Endodermal cell (in vitro differentiated cells): ENCODE measurements around the gene KRTAP9-9. TPM values are rescaled to one million over a fixed set of nuclear protein-coding genes. Genes with fewer than 3 reads are reported as not detected.

ENCODE experiments used
- DNase-seq: peaks from one replicate; pipeline ENCODE4 v3.0.0-alpha.2; 2017
- H3K27ac ChIP-seq: 2 replicates; pipeline ENCODE4 v1.5.1; 2013; ENCODE audit warnings: mild to moderate bottlenecking, low read depth, low read length, moderate library complexity
- H3K27me3 ChIP-seq: 2 replicates; pipeline ENCODE4 v1.6.1; 2013; ENCODE audit warnings: mild to moderate bottlenecking, low read length, moderate library complexity; ENCODE audit not compliant: insufficient read depth, control insufficient read depth, poor library complexity, severe bottlenecking
- H3K36me3 ChIP-seq: 2 replicates; pipeline ENCODE4 v1.7.0; 2013; ENCODE audit warnings: mild to moderate bottlenecking, low read length, moderate library complexity; ENCODE audit not compliant: control insufficient read depth, insufficient read depth
- H3K4me1 ChIP-seq: one replicate; pipeline ENCODE4 v1.7.0; 2013; ENCODE audit warnings: low read length; ENCODE audit not compliant: control insufficient read depth, insufficient read depth
- H3K4me3 ChIP-seq: 2 replicates; pipeline ENCODE4 v1.5.1; 2013; ENCODE audit warnings: mild to moderate bottlenecking, low read length, moderate library complexity
- H3K9ac ChIP-seq: 2 replicates; pipeline ENCODE4 v1.6.1; 2013; ENCODE audit warnings: mild to moderate bottlenecking, low read length, moderate library complexity; ENCODE audit not compliant: poor library complexity, severe bottlenecking; ENCODE audit errors: extremely low read depth
- H3K9me3 ChIP-seq: 2 replicates; pipeline ENCODE4 v1.6.1; 2013; ENCODE audit warnings: mild to moderate bottlenecking, low read length, moderate library complexity; ENCODE audit not compliant: control insufficient read depth
- H3K27ac Mint-ChIP-seq: 2 replicates; pipeline ENCODE4 v1.8.0; 2020; ENCODE audit warnings: mixed read lengths
- H3K27me3 Mint-ChIP-seq: 2 replicates; pipeline ENCODE4 v1.8.0; 2021; ENCODE audit warnings: mild to moderate bottlenecking, mixed read lengths; ENCODE audit not compliant: insufficient read depth
- H3K36me3 Mint-ChIP-seq: 2 replicates; pipeline ENCODE4 v1.8.0; 2020; ENCODE audit warnings: low read depth, mixed read lengths
- H3K4me1 Mint-ChIP-seq: 2 replicates; pipeline ENCODE4 v1.8.0; 2020; ENCODE audit warnings: mixed read lengths
- H3K4me3 Mint-ChIP-seq: 2 replicates; pipeline ENCODE4 v1.8.0; 2020; ENCODE audit warnings: mild to moderate bottlenecking, moderate library complexity, mixed read lengths
- H3K9me3 Mint-ChIP-seq: 2 replicates; pipeline ENCODE4 v1.8.0; 2020; ENCODE audit warnings: mild to moderate bottlenecking, mixed read lengths
- CTCF ChIP-seq: fragments of 200-600 bp; sonication (generic); conservative IDR thresholded peaks from 2 replicates; pipeline ENCODE4 v1.5.0; 2021; ENCODE audit warnings: antibody characterized with exemption, mild to moderate bottlenecking
- WGBS, 2 experiments: methylation state at CpG; one replicate each; pipeline versions ENCODE4 v1.1.5 to v1.1.7; 2013; ENCODE audit warnings: missing lambda C conversion rate in 2 of 2, mixed read lengths in 1 of 2; ENCODE audit not compliant: insufficient coverage in 1 of 2, insufficient read length in 1 of 2; 5-methylcytosine and 5-hydroxymethylcytosine counted together
- total RNA-seq, 2 donors: library from RNA; stranded (reverse); fragmentation: NEBNext Ultra II Directional in 1 of 2; extraction: Animal tissue kit (Norgen Biotek cat#: 25700) in 1 of 2; gene quantifications; 2 replicates in 1 of 2; 3 replicates in 1 of 2; pipeline ENCODE4 v1.2.1, GENCODE V29; 2021

Gene KRTAP9-9
- total RNA-seq, 2 donors from 2014 or later: not detected

GRCh38 chr17:41304091-41304490, 48.9 kb downstream of the KRTAP9-9 start:
- no peaks in the 10 kb centered on the region for H3K4me1 ChIP-seq
- no peak overlapping the region for H3K4me3 ChIP-seq
- no peak overlapping the region for H3K4me3 Mint-ChIP-seq
- H3K27me3 Mint-ChIP-seq: no peaks in the 10 kb centered on the region
- no peak overlapping the region for H3K9ac ChIP-seq
- WGBS, 2 experiments: 87% methylated on average over 9 to 12 of the region's 12 CpGs
- no peaks in the 10 kb centered on the region for H3K4me1 Mint-ChIP-seq
- no peak overlapping the region for H3K27ac ChIP-seq
- DNase-seq: no peak
- TF ChIP-seq CTCF: no peak
- H3K9me3 ChIP-seq: no peaks in the 10 kb centered on the region
- H3K36me3 Mint-ChIP-seq: no peaks in the 10 kb centered on the region
- no peaks in the 10 kb centered on the region for H3K36me3 ChIP-seq
- no peaks in the 10 kb centered on the region for H3K9me3 Mint-ChIP-seq
- no peak overlapping the region for H3K27ac Mint-ChIP-seq
- no peaks in the 10 kb centered on the region for H3K27me3 ChIP-seq

Other genes with a start within 250 kb of the KRTAP9-9 start
- gene KRTAP3-1, start 246.3 kb upstream of the KRTAP9-9 start, total RNA-seq: not detected
- not detected for gene KRTAP1-5, start 228.2 kb upstream of the KRTAP9-9 start, total RNA-seq
- not detected for gene KRTAP1-4, start 225.2 kb upstream of the KRTAP9-9 start, total RNA-seq
- not detected for gene KRTAP1-3, start 220.5 kb upstream of the KRTAP9-9 start, total RNA-seq
- gene KRTAP1-1, start 213.9 kb upstream of the KRTAP9-9 start, total RNA-seq: not detected
- not detected for gene KRTAP2-1, start 208.1 kb upstream of the KRTAP9-9 start, total RNA-seq
- gene KRTAP2-2, start 200.2 kb upstream of the KRTAP9-9 start, total RNA-seq: not detected
- not detected for gene KRTAP2-3, start 195.3 kb upstream of the KRTAP9-9 start, total RNA-seq
- gene KRTAP2-4, start 189.5 kb upstream of the KRTAP9-9 start, total RNA-seq: not detected
- not detected for gene KRTAP4-7, start 171.2 kb upstream of the KRTAP9-9 start, total RNA-seq
- gene KRTAP4-8, start 157.2 kb upstream of the KRTAP9-9 start, total RNA-seq: not detected
- not detected for gene KRTAP4-16, start 153.2 kb upstream of the KRTAP9-9 start, total RNA-seq
- not detected for gene KRTAP4-9, start 150.0 kb upstream of the KRTAP9-9 start, total RNA-seq
- gene KRTAP4-11, start 137.0 kb upstream of the KRTAP9-9 start, total RNA-seq: not detected
- gene KRTAP4-12, start 131.2 kb upstream of the KRTAP9-9 start, total RNA-seq: not detected
- gene KRTAP4-6, start 114.8 kb upstream of the KRTAP9-9 start, total RNA-seq: not detected
- gene KRTAP4-5, start 105.6 kb upstream of the KRTAP9-9 start, total RNA-seq: not detected
- not detected for gene KRTAP4-4, start 94.6 kb upstream of the KRTAP9-9 start, total RNA-seq
- gene KRTAP4-3, start 87.2 kb upstream of the KRTAP9-9 start, total RNA-seq: not detected
- not detected for gene KRTAP4-2, start 77.2 kb upstream of the KRTAP9-9 start, total RNA-seq
- not detected for gene KRTAP4-1, start 70.5 kb upstream of the KRTAP9-9 start, total RNA-seq
- not detected for gene KRTAP9-1, start 65.5 kb upstream of the KRTAP9-9 start, total RNA-seq
- not detected for gene KRTAP9-2, start 28.7 kb upstream of the KRTAP9-9 start, total RNA-seq
- not detected for gene KRTAP9-3, start 22.9 kb upstream of the KRTAP9-9 start, total RNA-seq
- not detected for gene KRTAP9-8, start 17.4 kb upstream of the KRTAP9-9 start, total RNA-seq
- not detected for gene KRTAP9-4, start 5.7 kb upstream of the KRTAP9-9 start, total RNA-seq
- gene KRTAP9-6, start 10.0 kb downstream of the KRTAP9-9 start, total RNA-seq: not detected
- not detected for gene KRTAP9-7, start 20.3 kb downstream of the KRTAP9-9 start, total RNA-seq
- gene KRTAP29-1, start 47.5 kb downstream of the KRTAP9-9 start, total RNA-seq: not detected
- not detected for gene KRTAP16-1, start 53.9 kb downstream of the KRTAP9-9 start, total RNA-seq
- gene KRTAP17-1, start 60.3 kb downstream of the KRTAP9-9 start, total RNA-seq: under 1 TPM; 0.46 to 0.48 TPM
- not detected for gene KRT33A, start 95.4 kb downstream of the KRTAP9-9 start, total RNA-seq
- not detected for gene KRT33B, start 114.4 kb downstream of the KRTAP9-9 start, total RNA-seq
- not detected for gene KRT34, start 126.9 kb downstream of the KRTAP9-9 start, total RNA-seq
- not detected for gene KRT31, start 142.2 kb downstream of the KRTAP9-9 start, total RNA-seq
- gene KRT37, start 169.2 kb downstream of the KRTAP9-9 start, total RNA-seq: not detected
- not detected for gene KRT38, start 185.6 kb downstream of the KRTAP9-9 start, total RNA-seq
- gene KRT32, start 212.0 kb downstream of the KRTAP9-9 start, total RNA-seq: not detected
- gene KRT35, start 225.8 kb downstream of the KRTAP9-9 start, total RNA-seq: not detected
- gene KRT36, start 234.5 kb downstream of the KRTAP9-9 start, total RNA-seq: not detected